Kidney capillary endothelial cell (primary cell): ENCODE results near the gene PIK3C2G.
"Not testable (repeated sequence)": the region's sequence is repeated elsewhere in the genome, so short reads cannot be mapped to it uniquely, and the experiment has no call there.

Experiments
- DNase-seq: peaks from one replicate; pipeline ENCODE4 v3.0.0-alpha.2; 2018; ENCODE audit warnings: low spot score

The PIK3C2G gene

DNA sequence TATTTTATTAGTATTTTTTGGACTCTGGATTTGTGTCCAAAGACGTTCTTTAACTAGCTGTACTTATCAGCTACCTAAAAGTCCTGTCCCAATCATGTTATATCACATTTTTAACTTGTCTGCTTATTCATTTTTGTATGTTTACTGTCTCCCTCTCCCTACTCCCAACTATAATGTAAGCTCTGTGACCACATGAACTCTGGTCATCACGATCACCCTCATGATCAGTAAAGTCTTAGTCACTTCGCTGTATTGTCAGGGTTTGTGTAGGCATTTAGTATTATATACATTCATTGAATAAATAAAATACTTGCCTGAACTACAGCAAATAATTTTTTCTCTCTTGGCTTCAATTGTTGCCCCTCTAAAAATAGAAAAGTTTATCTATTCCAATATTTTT lies 211.0 kb downstream of the PIK3C2G start:
- DNase-seq: no peak

- DNase-seq: no peak
Measured at GRCh38 chr12:18472806-18473205, 211.5 kb downstream of the PIK3C2G start.

DNA sequence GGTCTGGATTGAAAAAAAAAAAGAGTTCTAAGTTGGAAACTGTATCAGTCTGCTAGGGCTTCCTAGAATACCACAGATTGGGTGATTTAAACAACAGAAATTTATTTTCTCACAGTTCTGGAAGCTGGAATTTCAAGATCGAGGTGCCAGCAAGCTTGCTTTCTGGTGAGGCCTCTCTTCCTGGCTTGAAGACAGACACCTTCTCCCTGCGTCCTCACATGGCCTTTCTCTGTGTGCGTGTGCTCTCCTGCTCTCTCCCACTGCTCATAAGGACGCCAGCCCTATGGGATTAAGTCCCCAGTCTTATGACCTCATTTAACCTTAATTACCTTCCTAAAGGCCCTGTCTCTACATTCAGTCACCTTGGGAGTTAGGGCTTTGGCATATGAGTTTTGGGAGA lies 215.5 kb downstream of the PIK3C2G start:
- DNase-seq: no peak

DNA sequence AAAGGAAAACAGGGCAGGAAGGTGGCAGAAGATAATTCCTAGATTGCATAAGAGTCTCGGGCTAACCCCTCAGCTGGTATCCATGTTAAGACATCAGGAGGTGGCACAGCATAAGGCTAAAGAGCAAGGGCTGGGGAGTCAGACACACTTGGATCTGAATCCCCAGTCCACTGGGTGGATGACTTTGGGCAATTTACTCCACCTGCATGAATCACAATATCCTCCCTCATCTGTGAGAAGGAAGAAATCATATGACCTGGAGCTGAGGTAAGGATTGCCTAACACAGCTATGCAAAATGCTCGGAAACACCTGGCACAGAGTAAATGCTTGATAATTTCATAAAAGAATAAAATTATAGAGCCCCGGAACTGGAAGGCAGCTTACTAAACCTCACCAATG lies 217.9 kb downstream of the PIK3C2G start:
- DNase-seq: no peak

- no peak for DNase-seq
Measured at GRCh38 chr12:18482601-18483120, 221.3 kb downstream of the PIK3C2G start.

DNA sequence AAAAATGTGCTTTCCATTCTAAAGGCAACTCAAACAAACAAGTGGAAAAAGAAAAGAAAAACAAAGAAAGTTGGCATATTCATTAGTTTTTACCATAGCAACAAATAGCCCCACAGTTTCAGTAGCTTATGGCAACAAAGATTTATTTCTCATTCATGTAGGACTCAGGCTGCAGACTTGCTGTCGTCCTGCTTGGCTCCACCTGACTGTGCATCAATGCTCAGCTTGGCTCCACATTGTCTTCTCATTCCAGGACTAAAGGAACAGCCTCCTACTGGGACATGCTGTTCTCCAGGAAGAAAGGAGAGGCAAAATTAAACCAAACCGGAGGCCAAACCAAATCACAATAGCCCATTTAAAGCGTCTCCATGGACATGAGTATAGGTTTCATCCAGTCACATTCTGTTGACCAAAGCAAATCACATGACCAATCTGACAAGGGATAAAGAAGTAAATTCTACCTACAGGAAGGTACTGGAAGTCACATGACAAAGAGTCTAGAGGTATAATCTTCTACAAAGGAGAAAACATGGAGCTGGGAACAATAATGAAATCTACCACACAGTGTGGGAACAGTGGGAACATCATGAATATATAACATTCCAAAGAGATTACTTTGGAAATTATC lies 222.5 kb downstream of the PIK3C2G start:
- no peak for DNase-seq

- no peak for DNase-seq
Measured at GRCh38 chr12:18486036-18486435, 224.7 kb downstream of the PIK3C2G start.

DNA sequence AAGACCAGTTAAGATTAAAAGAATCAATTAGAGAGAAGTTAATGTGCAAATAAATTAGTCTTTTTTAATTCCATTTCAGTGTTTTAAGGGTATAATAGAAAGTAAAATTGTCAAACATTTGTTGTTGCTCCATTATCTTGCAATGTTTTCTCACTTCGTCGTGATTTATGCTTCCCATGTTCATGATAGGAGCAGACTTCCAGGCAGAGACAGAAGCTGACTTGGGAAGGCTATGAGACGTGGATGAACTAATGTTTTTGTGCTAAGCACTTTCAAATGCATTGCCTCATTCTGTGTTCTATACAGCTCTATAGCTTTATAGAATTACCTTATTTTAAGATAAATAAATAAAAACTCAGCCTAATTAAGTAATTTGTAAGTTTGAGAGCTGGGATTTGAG lies 226.2 kb downstream of the PIK3C2G start:
- DNase-seq: no peak

DNA sequence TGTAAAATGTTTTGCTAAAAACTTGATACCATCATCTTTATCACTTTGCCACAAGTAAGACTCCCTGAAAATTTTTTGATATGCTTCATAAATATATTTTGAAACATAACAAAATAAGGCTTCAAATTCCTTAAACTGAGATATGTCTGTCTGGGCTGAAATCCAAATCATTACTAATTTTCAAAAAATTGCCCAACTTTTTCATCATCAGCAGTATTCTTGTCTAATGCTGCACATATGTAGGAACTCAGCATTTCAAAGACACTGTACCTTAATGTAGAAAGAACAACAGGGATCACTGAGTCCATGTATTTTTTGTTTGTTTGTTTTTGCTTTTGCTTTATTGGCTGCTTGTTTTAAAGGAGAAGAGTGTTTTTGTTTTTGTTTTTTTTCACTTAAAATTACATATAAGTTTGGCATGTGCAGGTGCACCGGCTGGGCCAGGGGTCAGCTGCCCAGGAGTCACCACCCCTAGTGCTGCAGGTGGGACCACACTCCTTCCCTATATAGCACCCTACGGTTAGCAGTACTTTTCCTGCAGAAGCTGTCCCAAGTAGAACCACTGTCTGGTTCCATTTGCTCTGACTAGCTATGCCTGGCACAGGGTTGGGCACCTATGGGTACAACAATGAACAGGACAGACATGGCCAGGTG lies 231.2 kb downstream of the PIK3C2G start:
- DNase-seq: no peak

GRCh38 chr12:18496156-18496555 lies 234.8 kb downstream of the PIK3C2G start:
- no peak for DNase-seq

- not testable (repeated sequence) for DNase-seq
Measured at GRCh38 chr12:18500160-18500574, 238.8 kb downstream of the PIK3C2G start.

GRCh38 chr12:18500736-18501135 lies 239.4 kb downstream of the PIK3C2G start:
- DNase-seq: not testable (repeated sequence)

GRCh38 chr12:18502422-18502968 lies 241.2 kb downstream of the PIK3C2G start:
- DNase-seq: no peak

DNA sequence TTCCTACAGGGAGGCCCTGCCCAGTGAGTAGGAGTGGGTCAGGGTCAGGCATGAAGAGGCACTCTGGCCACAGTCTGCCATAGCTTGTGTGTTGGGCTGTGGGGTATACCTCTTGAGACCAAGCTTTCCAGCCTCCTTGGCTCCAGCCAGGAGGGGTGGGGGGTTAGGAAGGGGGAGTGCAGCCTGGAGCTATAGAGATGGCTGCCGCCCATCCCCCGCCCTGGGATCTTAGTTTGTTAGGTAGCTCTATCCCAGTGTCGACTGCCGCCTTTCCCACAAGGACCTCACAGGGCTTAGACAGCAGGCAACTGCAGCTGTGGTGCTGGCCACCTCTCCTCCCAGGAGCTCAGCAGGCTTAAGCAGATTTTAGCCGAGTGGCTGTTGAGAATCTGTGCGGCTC lies 260.1 kb downstream of the PIK3C2G start:
- DNase-seq: no peak

DNA sequence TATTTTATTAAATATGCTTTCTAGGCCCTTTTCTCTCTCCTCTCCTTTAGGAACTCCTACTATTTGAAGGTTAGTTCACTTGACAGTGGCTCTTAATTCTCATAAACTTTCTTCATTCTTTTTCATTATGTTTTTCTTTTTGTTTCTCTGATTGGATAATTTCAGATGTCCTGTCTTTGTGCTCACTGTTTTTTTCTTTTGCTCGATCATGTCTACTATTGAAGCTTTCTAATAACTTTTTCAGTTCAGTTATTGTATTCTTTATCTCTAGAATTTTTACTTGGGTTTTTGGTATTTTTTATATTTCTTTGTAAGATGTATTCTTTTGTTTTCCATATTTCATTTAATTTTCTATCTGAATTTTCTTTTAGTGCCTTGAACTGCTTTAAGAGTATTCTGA lies 261.5 kb downstream of the PIK3C2G start:
- no peak for DNase-seq

DNA sequence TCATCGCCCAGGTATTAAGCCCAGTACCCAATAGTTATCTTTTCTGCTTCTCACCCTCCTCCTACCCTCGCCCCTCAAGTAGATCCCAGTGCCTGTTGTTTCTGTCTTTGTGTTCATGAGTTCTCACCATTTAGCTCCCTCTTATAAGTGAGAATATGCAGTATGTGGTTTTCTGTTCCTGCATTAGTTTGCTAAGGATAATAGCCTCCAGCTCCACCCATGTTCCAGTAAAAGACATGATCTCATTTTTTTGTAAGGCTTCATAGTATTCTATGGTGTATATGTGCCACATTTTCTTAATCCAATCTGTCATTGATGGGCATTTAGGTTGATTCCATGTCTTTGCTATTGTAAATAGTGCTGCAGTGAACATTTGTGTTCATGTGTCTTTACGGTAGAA lies 281.2 kb downstream of the PIK3C2G start:
- not testable (repeated sequence) for DNase-seq

GRCh38 chr12:18546399-18546798 lies 285.1 kb downstream of the PIK3C2G start:
- no peak for DNase-seq

DNA sequence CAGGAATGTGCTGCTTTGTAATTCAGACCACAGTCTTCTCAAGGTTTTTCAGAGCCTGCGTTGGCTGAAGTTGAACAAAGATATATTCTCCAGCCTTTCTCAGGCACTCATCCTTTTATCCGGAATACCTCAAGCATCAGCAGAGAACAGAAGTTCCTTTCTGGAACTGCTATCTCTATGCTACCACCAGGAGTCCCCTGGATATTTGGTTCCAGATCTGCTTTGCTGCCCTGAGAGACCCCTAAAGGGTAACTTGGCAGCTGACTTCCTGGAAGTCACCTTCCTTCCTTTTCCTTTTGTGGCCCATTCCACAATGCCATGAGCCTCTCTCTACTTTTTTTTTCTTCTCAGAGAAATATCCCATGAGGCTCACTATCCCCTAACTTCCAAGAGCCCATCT lies 288.3 kb downstream of the PIK3C2G start:
- DNase-seq: no peak

DNA sequence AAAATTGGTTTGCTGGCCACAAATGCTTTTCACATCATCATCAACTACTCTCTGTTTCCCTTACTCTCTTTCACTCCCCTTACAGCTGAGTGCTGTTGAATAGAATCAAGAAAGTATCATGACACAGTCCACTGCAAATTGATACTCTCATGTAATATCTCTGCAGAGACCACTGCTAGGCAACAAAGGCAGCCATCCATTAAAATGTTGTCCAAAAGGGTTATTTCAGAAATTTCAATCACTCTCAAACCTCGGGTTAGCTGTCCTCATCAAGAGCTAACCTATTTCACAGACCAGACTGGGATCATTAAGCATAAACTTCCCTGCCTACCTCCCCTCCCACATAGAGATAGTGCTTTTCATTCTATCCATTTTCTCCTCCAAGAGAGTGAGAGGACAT lies 289.8 kb downstream of the PIK3C2G start:
- no peak for DNase-seq

GRCh38 chr12:18551701-18552100 lies 290.4 kb downstream of the PIK3C2G start:
- no peak for DNase-seq

DNA sequence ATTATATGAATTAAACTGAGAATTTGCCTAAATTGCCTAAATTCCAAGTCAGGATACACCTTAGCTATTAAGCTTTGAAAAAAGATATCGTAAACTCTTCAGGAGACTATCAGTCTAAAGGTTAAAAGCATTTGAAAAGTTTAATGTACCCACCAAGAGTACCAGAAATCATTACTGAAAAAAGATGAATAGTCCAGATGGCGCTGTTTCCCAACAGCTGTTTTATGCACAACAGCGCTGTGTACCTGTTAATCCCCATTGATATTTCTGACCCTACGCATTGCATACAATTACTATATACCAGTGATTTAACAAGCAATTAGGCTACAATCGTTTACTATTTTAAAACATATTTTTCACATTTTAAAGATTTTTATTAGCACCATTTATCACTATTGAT lies 291.5 kb downstream of the PIK3C2G start:
- DNase-seq: no peak

DNA sequence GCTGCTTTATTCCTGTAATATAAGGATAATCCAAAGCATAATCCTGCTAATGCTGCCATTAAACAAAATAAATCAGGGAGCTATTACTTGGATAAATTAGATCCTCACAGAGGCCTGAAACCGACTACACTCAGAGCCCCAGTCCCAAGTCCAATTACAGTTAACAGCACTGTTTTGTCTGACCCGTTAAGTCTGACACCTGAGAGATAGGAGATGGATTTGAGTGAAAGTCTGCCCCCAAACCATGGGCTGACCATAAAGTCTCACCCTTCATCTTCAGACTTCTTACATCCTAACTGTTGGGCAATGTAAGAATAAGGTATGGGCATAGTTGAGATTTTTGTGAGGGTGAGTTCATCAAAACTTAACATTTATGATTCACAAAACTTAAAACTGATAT lies 294.8 kb downstream of the PIK3C2G start:
- no peak for DNase-seq

- DNase-seq: no peak
Measured at GRCh38 chr12:18559242-18559641, 297.9 kb downstream of the PIK3C2G start.

- no peak for DNase-seq
Measured at GRCh38 chr12:18562531-18562930, 301.2 kb downstream of the PIK3C2G start.
